HG02763 (cell line): Measurements from ENCODE around the gene KCNIP4.

Experiments
- ATAC-seq: cut with Tn5 transposase; IDR thresholded peaks from one replicate; pipeline ENCODE4 v1.9.1; 2021; ENCODE audit warnings: mild to moderate bottlenecking, moderate library complexity; ENCODE audit not compliant: unreplicated experiment

Gene KCNIP4

GRCh38 chr4:20698820-20699219 is 1249.8 kb downstream of the KCNIP4 start:
- ATAC-seq, result no peak

DNA sequence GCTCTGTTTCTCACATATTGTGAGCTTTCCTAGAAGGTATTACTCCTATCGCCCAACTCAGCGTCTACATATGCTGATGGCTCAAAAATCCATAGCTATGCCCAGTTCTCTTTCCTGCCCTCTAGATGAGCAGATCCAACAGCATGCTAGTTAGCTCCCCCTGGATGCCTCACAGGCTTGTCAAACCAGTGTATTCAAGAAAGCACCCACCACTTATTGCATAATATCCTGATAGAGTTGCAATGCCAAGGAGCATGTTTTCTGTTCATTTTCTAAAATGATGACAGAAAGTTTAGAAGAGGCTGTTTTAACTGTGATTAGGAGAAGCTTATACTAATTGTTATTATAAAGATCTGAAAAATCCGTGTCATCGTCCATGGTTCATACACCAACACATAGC is 1250.2 kb downstream of the KCNIP4 start:
- no peak for ATAC-seq

DNA sequence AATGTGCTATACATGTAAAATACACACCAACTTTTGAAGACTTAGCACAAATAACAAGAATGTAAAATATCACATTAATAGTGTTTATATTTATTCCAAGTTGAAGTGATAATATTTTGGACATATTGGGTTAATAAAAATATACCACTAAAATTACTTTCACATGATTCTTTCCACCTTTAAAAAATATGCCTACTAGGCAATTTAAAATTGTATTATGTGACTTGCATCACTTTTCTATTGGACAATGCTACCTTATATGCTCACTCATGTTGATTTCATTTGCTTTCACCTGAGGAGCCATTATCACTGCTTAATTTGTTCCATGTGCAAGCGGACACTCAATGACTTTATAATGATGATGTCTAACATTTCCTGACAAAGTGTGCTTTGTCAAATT is 1251.8 kb downstream of the KCNIP4 start:
- ATAC-seq, result no peak

GRCh38 chr4:20687864-20688263 is 1260.7 kb downstream of the KCNIP4 start:
- ATAC-seq, result no peak

GRCh38 chr4:20684852-20685763 is 1263.5 kb downstream of the KCNIP4 start:
- ATAC-seq, result no peak

GRCh38 chr4:20683766-20684165 is 1264.8 kb downstream of the KCNIP4 start:
- no peak for ATAC-seq

GRCh38 chr4:20682853-20683252 is 1265.7 kb downstream of the KCNIP4 start:
- ATAC-seq, result no peak

DNA sequence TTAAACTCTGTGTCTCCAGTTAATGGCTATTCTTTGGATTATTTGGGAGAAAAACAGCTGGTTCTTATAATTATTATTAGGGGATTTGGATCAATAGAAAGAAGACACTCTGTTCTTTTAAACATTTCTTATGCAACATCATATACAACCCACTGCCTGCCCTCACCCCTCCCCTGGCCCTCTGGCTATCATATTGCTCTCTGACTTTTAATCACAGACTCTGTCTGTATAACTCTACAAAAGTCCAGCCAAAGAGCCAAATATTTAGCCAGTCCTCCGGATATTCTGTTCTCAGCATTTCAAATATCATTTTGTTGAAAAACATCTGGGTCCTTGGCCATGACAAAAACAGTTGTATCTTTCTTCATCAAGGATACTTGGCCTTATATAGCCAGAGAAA is 1267.3 kb downstream of the KCNIP4 start:
- ATAC-seq, result no peak

DNA sequence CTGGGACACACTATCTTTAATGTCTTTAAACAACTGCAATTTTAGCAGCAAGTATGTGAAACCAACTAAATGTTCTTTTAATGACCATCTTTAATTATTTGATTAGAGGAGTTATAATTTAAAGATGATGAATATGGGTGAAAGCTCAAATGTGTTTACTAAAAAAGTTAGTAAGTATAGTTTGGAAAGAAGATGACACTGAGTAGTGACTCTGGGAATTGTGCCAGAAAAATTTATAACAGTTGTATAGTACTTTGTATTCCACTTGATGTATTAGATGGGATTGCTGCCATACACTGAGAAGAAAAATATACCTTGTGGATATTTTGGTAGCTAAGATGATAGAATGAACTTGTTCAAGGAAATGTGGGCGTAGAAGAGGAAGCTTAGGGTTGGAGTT is 1267.8 kb downstream of the KCNIP4 start:
- no peak for ATAC-seq

GRCh38 chr4:20679951-20680350 is 1268.6 kb downstream of the KCNIP4 start:
- ATAC-seq, result no peak
